GM21786 (cell line): Measurements from ENCODE around the gene MID1.

Experiments
- ATAC-seq: cut with Tn5 transposase; IDR thresholded peaks from one replicate; pipeline ENCODE4 v1.9.1; 2021; ENCODE audit not compliant: unreplicated experiment

MID1 gene

GRCh38 chrX:10534611-10535010, 85.8 kb downstream of the MID1 start:
- ATAC-seq, result no peak

- no peak for ATAC-seq
These were observed 86.6 kb downstream of the MID1 start for GRCh38 chrX:10533696-10534365.

GRCh38 chrX:10531927-10532326, 88.5 kb downstream of the MID1 start:
- no peak for ATAC-seq

GRCh38 chrX:10529344-10529743, 91.0 kb downstream of the MID1 start:
- ATAC-seq, result no peak

GRCh38 chrX:10526451-10526850, 93.9 kb downstream of the MID1 start:
- ATAC-seq, result no peak

GRCh38 chrX:10525381-10526120, 94.8 kb downstream of the MID1 start:
- ATAC-seq, result no peak

- no peak for ATAC-seq
These were observed 95.8 kb downstream of the MID1 start for GRCh38 chrX:10524578-10524977.

GRCh38 chrX:10519761-10520160, 100.6 kb downstream of the MID1 start:
- ATAC-seq, result no peak

GRCh38 chrX:10519278-10519677, 101.1 kb downstream of the MID1 start:
- no peak for ATAC-seq

GRCh38 chrX:10518073-10518472, 102.3 kb downstream of the MID1 start:
- ATAC-seq, result no peak

GRCh38 chrX:10516781-10517322, 103.5 kb downstream of the MID1 start:
- ATAC-seq, result no peak

- ATAC-seq, result no peak
These were observed 105.5 kb downstream of the MID1 start for GRCh38 chrX:10514891-10515290.

- ATAC-seq, result no peak
These were observed 106.4 kb downstream of the MID1 start for GRCh38 chrX:10513974-10514373.

GRCh38 chrX:10512741-10513140, 107.6 kb downstream of the MID1 start:
- ATAC-seq, result no peak

GRCh38 chrX:10512258-10512657, 108.1 kb downstream of the MID1 start:
- ATAC-seq, result no peak

GRCh38 chrX:10509397-10509796, 111.0 kb downstream of the MID1 start:
- no peak for ATAC-seq

- ATAC-seq, result no peak
These were observed 111.5 kb downstream of the MID1 start for GRCh38 chrX:10508891-10509290.

GRCh38 chrX:10507876-10508275, 112.5 kb downstream of the MID1 start:
- no peak for ATAC-seq

- no peak for ATAC-seq
These were observed 113.2 kb downstream of the MID1 start for GRCh38 chrX:10507181-10507580.

GRCh38 chrX:10506781-10507180, 113.6 kb downstream of the MID1 start:
- ATAC-seq, result no peak

GRCh38 chrX:10505726-10506125, 114.7 kb downstream of the MID1 start:
- no peak for ATAC-seq

GRCh38 chrX:10502961-10503360, 117.4 kb downstream of the MID1 start:
- no peak for ATAC-seq
